Right renal pelvis (tissue), 4 donors: ENCODE data around the gene TAGLN. TPM values are rescaled to one million over a fixed set of nuclear protein-coding genes. Genes with fewer than 3 reads are reported as not detected.
"Not testable (repeated sequence)": the region's sequence is repeated elsewhere in the genome, so short reads cannot be mapped to it uniquely, and the experiment has no call there.

Experiments used
- DNase-seq, 4 donors: peaks; one replicate each; pipeline ENCODE4 v3.0.0-alpha.2; 2013; ENCODE audit warnings: low read depth in 4 of 4, low spot score in 3 of 4, missing footprints in 1 of 4
- polyA plus RNA-seq, 4 donors: library from polyadenylated mRNA; unstranded; fragments of 120-200 nt; gene quantifications; one replicate each; pipeline ENCODE4 v1.2.1, GENCODE V29; 2013; ENCODE audit not compliant: insufficient read length in 4 of 4

TAGLN gene
- polyA plus RNA-seq, 4 donors: 110 to 181 (median 125) TPM

- no peak for DNase-seq
Observed at GRCh38 chr11:117180661-117181585, 18.2 kb upstream of the TAGLN start.

- no peak for DNase-seq
Observed at GRCh38 chr11:117181586-117182550, 17.3 kb upstream of the TAGLN start.

GRCh38 chr11:117182551-117182935 lies 16.6 kb upstream of the TAGLN start:
- no peak for DNase-seq

- DNase-seq: not testable (repeated sequence)
Observed at GRCh38 chr11:117183178-117183577, 16.0 kb upstream of the TAGLN start.

- DNase-seq: no peak
Observed at GRCh38 chr11:117183724-117184349, 15.3 kb upstream of the TAGLN start.

- DNase-seq: no peak
Observed at GRCh38 chr11:117185736-117186430, 13.3 kb upstream of the TAGLN start.

- no peak for DNase-seq
Observed at GRCh38 chr11:117186431-117186761, 12.8 kb upstream of the TAGLN start.

GRCh38 chr11:117187007-117187406 lies 12.2 kb upstream of the TAGLN start:
- no peak for DNase-seq

GRCh38 chr11:117187428-117187798 lies 11.8 kb upstream of the TAGLN start:
- DNase-seq: no peak

- no peak for DNase-seq
Observed at GRCh38 chr11:117187799-117188481, 11.2 kb upstream of the TAGLN start.

GRCh38 chr11:117188620-117189081 lies 10.5 kb upstream of the TAGLN start:
- DNase-seq: no peak

GRCh38 chr11:117189191-117189940 lies 9.8 kb upstream of the TAGLN start:
- no peak for DNase-seq

GRCh38 chr11:117189941-117190544 lies 9.1 kb upstream of the TAGLN start:
- DNase-seq: no peak

- no peak for DNase-seq
Observed at GRCh38 chr11:117191680-117192400, 7.3 kb upstream of the TAGLN start.

GRCh38 chr11:117192401-117192875 lies 6.7 kb upstream of the TAGLN start:
- DNase-seq: no peak

GRCh38 chr11:117193130-117194020 lies 5.8 kb upstream of the TAGLN start:
- no peak for DNase-seq

GRCh38 chr11:117194267-117194666 lies 4.9 kb upstream of the TAGLN start:
- DNase-seq: no peak
